HG03565 (cell line): Measurements from ENCODE around the gene ROPN1.
A peak's percentile ranks its signal among the peaks of the same experiment; 100 is the strongest.
"Not testable (repeated sequence)": the region's sequence is repeated elsewhere in the genome, so short reads cannot be mapped to it uniquely, and the experiment has no call there.

Experiments used
- ATAC-seq: cut with Tn5 transposase; IDR thresholded peaks from one replicate; pipeline ENCODE4 v1.9.1; 2021; ENCODE audit warnings: mild to moderate bottlenecking, moderate library complexity; ENCODE audit not compliant: unreplicated experiment

ROPN1 gene

DNA sequence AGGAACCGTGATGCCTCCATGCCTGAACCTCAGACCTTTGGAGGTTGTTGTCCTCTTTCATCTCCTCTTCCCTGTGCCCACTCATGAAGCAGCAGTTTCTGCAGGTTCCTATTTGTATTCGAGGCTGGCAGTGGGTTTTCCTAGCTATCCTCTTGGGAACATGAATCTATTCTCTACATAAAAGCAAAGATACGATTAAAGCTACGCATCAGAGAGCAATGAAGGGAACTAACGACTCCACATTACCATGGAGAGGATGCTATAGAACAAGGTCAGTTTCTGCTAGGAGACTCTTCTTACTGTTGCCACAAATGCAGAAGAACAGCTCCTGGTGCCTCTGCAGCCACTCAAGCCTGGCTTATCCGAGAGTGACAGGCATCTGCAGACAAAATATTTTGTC is 9.4 kb upstream of the ROPN1 start:
- not testable (repeated sequence) for ATAC-seq

DNA sequence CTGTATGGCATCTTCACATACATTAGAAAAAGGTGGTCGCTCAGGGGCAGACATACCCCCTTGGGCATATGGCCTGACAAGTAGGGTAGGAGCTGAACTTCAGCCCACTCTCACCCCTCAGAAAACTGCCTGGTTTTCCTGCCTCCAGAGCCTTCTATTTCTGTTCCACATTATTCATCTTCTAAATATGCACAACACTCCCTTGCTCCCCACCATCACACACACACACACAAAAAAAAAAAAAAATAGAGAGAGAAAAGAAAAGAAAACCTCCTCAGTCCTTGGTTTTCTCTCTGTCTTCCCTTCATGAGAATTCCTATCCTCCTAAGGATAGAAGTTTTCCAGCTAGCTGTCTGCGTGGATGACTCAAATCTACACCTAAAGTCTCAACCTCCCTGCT is 5.6 kb upstream of the ROPN1 start:
- ATAC-seq: no peak

DNA sequence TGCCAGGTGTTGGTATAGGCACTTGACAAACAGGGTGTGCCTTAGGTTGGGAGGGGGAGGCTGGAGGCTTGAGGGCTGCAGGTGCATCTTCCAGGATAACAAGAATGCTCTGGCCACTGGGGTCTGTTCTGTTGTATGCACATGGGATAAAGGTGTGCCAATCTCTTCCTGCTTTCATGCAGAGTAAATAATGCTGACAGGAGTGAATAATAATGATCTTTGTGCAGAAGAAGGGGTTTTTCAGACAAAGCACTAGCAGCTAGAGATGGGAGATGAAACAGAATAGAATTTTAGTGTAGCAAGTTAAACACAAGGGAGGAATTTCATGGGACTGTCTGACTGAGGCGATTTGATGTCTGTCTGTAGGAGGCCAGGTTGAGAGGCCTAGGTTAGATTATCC is 1.9 kb upstream of the ROPN1 start:
- no peak for ATAC-seq

DNA sequence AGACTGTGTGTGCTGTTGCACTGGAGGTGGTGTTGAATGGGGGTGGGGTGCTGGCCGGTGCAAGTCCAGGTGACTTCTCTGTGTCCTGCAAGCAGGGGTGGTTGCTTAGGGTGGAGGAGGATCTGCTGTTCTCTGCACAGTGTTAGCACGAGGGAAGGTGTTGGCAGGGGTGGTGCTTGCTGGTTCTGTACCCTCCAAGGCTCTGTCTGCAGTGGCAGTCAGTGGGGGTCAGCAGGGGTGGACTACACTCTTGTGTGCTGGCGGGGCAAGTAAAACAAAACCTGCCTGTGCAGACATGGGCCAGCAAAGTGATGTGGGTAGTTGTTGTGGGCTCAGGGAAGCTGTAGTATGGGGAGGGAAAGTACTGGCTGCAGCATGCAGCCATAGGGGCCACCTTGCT is 5.5 kb downstream of the ROPN1 start:
- ATAC-seq: no peak

DNA sequence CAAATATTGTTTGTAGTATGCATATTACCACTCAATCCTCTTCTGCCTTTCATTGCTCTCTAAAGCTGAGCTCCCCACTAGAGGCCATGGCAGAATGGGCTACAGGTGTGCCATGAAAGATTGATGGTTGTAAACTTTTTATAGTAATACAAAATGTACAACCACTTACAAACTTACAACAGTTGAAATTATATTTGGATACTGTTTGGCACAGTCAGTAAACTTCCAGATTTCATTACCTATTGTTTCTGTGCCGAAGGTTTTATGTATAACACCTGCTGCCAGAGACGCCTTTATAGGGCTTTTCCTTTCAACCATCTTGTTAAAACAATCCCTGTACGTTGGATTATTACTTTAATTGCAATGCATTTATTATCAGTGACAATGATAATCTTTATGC is 7.0 kb downstream of the ROPN1 start:
- no peak for ATAC-seq

GRCh38 chr3:123984350-123984749 is 7.6 kb downstream of the ROPN1 start:
- no peak for ATAC-seq

DNA sequence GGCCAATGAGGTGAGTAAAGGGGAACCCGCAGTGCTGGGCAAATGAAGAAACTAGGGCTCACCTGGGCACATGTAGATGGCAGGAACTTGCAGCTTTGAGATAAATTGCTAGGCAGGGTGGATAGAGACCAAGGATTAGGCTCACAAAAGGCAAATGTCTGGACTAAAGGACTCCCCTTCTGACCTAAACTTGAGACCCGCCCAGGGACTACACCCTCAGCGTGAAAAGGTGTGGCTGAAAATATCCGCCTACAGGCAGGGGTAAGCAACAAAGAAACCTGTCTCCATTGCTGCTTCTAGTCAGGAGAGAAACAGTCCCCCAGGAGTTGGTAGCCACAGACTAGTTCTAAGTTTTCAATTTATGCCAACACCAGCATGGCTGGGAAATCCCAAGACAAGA is 10.6 kb downstream of the ROPN1 start:
- ATAC-seq: not testable (repeated sequence)

DNA sequence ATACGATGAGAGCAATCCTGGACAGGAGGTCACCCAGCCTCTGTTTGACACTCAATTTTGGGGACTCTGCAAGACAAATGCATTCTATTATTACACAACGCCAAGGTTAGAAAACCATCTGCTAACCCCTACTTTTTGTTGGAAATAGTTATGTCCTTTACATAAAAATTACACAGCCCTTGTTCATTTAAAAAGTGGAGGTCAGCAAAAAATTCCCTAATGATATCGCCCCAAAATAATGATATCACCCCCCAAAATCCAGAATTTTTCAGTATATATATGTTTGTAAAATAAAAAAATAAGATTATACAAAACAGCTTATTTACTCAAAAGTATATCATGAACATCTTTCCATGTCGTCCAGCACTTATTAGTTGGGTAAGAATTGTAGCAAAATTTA is 11.4 kb downstream of the ROPN1 start:
- ATAC-seq: no peak

DNA sequence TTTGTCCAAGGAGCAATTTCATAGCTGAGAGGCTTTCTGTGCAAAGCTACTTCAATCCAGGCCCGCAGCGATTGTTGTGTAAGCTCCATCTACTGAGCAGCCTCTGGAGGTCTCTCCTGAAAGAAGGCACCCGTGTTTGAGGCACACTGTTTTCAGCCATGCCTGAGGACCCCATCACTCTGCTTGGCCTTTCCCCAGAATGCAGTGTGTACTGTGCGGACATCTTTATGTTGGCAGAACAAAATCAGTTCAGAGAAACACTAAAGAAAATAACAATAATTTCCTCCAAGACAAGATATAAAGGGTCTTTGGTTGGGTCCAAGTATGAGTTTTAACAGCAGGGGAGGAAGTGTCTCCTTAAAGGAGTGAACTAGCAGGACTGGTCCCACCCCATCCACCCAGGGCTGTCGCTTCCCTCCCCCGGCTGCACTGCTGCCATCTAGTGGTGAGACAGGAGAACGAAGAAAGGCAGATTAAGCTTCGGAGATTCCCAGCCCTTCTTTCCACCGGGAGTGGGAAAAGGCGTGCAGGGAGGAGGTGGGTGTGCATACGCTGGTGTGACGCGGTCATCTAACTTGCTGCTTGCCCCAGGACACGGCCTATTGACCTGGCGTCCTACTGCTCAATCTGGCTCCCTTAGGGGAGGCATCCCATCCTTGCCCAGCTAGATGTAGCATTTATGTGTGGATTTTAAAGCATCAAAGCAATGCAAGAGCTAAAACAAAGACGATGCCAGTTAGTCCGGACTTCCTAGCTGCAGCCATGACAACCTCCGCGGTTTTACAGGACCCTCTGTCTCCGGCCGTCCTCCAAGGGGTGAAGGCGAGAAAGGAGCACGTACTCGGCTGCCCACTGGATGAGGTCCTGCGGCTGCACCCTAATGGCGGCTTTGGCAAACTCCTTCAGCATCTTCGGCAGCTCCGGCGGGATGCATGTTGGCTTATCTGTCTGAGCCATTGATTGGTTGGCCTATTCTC is 12.1 kb downstream of the ROPN1 start:
- ATAC-seq: not testable (repeated sequence)

GRCh38 chr3:123976904-123977303 is 15.0 kb downstream of the ROPN1 start:
- not testable (repeated sequence) for ATAC-seq

GRCh38 chr3:123976181-123976898 is 15.6 kb downstream of the ROPN1 start:
- not testable (repeated sequence) for ATAC-seq

DNA sequence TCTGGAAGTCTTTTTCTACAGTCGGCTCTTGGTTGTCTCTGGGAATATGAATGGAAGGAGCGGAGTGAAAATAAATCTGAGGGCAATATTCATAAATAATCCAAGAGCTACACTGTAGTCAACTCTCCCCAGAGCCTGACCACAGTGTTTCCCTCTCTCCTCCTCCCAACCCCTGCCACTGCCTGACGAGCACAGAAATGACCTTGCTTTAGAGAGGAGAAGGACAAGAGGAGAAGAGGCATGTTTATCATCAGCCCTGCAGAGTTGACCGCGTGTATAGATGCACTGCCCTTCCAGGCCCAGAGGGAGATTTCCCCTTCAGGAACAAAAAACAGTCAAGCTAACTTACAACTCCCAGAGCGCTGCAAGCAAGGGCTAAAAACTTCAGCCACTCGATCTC is 16.9 kb downstream of the ROPN1 start:
- not testable (repeated sequence) for ATAC-seq

GRCh38 chr3:123971406-123971805 is 20.5 kb downstream of the ROPN1 start:
- ATAC-seq: no peak

GRCh38 chr3:123967260-123967659 is 24.7 kb downstream of the ROPN1 start:
- not testable (repeated sequence) for ATAC-seq

GRCh38 chr3:123966799-123967198 is 25.1 kb downstream of the ROPN1 start:
- not testable (repeated sequence) for ATAC-seq

DNA sequence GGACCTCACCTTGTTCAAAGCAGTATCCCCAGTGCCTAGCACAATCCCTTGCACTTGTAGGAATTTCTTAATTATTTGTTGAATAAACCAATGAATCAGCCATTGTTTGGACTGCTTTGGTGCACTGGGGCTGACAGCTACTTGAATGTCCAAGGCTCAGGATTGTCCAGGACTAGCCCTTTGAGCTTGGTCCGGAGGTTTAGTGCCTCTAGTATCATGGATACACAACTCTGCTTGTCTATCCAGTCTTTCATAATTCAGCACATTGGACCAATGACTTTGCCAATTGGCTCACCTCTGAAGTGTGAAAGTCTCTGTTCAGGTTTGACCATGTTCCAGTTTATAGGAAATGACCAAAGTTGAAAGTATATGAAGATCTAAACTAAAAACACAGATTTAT is 27.1 kb downstream of the ROPN1 start:
- ATAC-seq: not testable (repeated sequence)

DNA sequence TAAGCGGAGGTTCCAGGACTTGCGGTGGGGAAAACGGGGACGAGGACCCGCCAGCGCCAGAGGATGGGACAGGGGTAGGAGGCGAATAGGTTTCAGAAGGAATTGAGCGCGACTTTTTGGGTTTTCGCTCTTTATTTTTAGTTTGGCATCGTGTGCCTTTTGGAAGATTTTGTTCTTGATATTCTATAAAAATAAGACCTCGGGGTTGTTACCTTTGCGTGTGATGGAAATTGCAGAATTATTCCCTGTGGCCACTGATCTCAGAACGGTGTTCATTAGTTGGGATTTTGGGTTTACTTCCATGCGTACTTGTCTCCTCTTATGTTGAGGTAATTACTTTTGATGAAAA is 30.4 kb downstream of the ROPN1 start:
- no peak for ATAC-seq

GRCh38 chr3:123960781-123961507 is 31.0 kb downstream of the ROPN1 start, which contains the start of gene CCDC14:
Gene CCDC14, minus strand, starts transcription at chr3:123961229. Its CDS starts 56 bp downstream, at chr3:123961173.
- peak; percentile 67 for ATAC-seq

- peak; percentile 67 for ATAC-seq
Observed at GRCh38 chr3:123953735-123954134, 38.2 kb downstream of the ROPN1 start.

GRCh38 chr3:123952844-123953520 is 38.9 kb downstream of the ROPN1 start:
- ATAC-seq: peak; percentile 17
